NCI-H1417 (cell line): Measurements from ENCODE around the gene FTCDNL1.

Source experiments
- DNase-seq, 3 experiments: peaks; one replicate each; lab custom pipeline; 2025; lab: John Stamatoyannopoulos, UW

The FTCDNL1 gene

DNA sequence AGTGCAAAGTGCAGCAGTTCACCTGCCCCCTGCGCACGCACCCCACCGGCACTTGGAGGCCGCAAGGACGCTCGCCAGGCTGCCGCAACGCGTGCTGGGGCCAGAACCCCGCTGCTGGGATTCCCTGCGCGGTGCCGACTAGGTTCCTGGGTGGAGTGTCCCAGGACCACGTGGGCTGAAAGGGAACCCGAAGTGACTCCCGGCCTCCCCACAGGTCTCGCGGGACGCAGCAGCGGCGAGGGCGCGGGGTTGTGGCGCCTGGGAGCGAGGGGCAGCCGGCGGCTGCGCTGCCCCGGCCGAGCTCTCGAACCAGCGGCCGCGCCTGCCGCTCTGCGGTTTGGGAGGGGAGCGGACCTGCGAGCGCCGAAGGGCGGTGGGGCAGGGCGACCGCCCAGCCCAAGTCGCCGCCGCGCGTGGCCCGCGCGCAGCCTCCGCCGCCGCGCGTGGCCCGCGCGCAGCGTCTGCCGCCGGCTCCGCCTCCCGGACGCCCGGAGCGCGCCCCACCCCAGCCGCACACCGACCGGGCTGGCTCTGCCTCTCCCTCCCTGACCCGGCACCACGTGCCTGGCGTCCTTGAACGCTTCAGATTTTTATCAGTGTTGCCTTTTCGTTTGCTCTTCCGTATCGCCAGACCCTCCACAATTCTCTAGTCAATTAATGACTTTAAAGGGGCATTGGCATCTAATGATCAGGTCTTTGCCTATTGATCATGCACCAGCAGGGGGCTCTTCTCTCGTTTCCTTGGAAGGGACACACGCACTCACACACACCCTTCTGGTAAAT lies at the start of gene FTCDNL1:
Gene FTCDNL1 (minus strand): TSS at position 475 of the 783 bp plus-strand sequence. CDS start 2,230 bp downstream, outside the sequence.
- peak; percentile 64 to 82 (median 72) for DNase-seq

DNA sequence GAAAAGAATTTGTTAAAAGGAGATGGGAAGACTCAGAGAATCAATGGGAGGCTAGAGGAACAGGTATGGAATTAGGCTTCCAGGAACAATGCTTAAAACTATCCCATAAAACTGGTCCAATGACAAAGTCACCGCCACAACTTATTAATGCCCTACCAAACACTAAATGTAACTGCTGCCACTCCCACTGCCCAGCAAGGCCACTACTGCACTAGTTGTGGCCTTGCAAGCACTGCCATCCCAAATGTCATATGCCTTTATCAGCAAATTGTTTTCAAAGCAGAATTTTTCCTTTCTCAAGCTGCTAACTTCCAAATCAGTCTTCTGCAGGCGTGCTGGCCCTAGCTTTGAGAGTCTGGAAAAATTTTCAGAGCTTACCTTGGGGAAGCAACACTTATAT lies 45.6 kb upstream of the FTCDNL1 start:
- no peak for DNase-seq

GRCh38 chr2:199895406-199895805 lies 44.4 kb upstream of the FTCDNL1 start:
- peak in 1 of 3 experiments; percentile 19 for DNase-seq

GRCh38 chr2:199883474-199884212 lies 32.7 kb upstream of the FTCDNL1 start:
- DNase-seq: no peak

GRCh38 chr2:199882667-199883066 lies 31.7 kb upstream of the FTCDNL1 start:
- DNase-seq: no peak

GRCh38 chr2:199875400-199875799 lies 24.4 kb upstream of the FTCDNL1 start:
- no peak for DNase-seq

- DNase-seq: no peak
These were observed 23.2 kb upstream of the FTCDNL1 start for GRCh38 chr2:199874209-199874608.

GRCh38 chr2:199870581-199870980 lies 19.6 kb upstream of the FTCDNL1 start:
- no peak for DNase-seq

DNA sequence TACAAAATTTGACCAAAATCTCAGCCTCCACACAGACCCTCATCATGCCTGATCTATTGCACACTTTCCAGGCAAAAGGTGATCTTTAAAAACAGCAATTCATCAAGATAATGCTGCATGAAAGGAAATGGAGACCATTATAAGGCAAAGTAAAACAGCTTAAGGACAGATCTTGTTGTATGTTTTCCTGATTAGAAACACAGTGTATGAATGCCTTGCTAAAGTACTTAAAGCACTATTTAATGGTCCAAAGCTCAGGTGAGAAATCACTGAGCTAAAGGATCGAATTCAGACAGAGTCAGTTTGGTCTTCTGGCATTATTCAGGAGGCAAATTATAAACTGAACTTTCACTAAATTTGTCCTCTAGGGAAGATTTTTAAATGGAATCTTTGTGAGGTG lies 18.7 kb upstream of the FTCDNL1 start:
- no peak for DNase-seq

DNA sequence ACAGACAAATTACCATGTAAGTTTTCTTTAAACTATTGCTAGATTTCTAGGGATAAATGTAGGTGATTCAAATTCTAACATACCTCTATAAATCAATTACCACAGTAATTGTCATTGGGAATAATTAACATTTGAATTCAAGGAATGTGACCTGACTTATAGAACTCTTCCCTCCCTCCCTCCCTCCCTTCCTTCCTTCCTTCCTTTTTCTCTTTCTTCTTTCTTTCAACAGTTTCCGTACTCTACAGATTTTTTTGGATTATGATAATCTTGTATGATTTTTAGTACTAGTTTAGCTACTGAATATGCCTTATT lies 18.2 kb upstream of the FTCDNL1 start:
- no peak for DNase-seq

DNA sequence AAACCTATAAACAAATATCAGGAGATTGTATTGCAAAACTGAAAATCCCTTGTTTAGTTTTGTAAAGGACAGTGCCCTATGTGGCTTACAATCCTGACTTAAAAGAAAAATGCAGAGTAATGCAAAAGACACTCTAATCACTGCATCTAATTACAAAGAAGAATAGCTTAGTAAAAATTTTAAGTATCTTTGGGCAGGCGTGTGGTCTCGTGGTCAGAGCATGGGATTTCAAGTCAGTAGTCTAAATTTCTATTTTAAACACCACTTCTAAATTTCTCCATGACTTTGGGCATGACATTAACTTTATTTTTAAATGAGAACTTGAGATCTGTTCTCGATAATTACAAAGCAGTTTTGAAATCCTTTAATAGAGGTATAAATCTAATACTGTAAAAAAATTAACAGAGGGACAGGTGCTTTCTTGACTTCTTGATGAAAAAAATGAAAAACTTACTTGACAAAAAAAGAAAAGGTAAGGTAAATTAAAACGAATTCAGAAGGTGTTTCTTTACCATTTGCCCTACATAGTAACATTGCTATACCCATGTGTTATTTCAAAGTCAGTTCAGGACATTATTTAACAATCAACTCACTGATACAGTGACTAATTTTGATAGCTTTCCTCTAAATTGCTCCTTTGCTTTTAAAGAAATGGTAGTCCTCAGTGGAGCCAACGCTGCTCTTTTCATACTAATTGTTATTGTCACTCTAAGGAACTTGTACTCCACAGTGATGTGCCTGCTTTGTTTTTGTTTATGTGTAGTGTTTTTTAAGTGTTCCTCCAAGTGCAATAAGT lies 17.6 kb upstream of the FTCDNL1 start:
- no peak for DNase-seq

DNA sequence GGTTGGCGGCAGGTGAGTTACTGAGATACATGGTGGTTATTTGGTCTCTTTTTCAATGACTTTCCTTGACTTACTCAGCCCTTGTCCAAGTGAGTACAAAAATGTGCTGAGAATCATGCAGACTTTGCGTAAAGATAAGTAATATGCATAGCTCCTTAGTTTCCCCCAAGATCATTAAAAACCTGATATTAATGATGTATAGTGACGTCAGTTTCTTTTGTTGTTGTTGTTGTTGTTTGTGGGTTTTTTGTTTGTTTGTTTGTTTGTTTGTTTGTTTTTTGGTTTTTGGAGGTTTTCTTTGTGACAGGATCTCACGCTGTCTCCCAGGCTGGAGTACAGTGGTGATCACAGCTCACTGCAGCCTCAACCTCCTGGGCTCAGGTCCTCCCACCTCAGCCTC lies 14.9 kb upstream of the FTCDNL1 start:
- DNase-seq: peak in 1 of 3 experiments; percentile 5

- DNase-seq: no peak
These were observed 11.8 kb upstream of the FTCDNL1 start for GRCh38 chr2:199862788-199863187.

GRCh38 chr2:199861132-199861774 lies 10.3 kb upstream of the FTCDNL1 start:
- peak in 2 of 3 experiments; percentile 4 to 58 for DNase-seq

GRCh38 chr2:199855812-199856211 lies 4.8 kb upstream of the FTCDNL1 start:
- no peak for DNase-seq

GRCh38 chr2:199851883-199852282 lies 891 bp upstream of the FTCDNL1 start:
- DNase-seq: peak in 2 of 3 experiments; percentile 24 to 69

DNA sequence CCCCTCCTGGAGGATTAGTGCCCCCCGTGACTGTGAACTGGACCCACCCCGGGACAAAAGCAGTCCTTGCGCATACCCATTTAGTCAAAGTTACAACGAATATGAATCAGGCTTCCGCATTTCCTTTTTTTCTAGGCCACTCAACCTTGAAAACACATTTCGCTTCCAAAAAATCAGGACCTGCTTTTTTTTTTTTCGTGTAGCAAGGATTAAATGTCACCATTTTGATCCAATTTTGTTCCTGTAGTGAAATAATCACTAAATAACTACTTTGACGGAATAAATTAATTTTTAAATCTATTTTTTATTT lies 464 bp upstream of the FTCDNL1 start:
- no peak for DNase-seq

DNA sequence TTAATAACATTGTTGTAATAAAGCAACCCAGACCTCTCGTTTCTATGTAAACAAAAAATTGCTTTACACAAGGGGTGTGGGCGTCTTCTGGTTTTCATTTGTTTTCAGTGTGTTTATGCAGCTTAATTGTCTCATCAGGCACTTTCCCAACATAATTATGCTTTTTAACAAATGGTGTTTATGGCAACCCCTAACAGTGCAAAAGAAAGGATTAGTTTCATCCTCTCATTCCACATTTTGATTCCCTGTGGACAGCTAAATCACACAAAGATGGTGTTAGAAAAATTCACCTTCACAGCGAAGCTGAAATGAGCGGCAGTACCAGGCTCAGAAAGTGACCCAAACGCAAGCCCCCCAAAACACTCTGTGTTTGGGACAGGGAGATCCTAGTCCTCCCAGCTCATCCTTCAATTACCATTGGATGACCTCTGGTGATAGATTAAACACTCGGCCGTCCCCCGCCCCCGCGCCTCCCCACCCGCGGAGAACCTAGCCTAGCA lies 724 bp downstream of the FTCDNL1 start:
- peak in 2 of 3 experiments; percentile 41 to 66 for DNase-seq

- DNase-seq: peak in 1 of 3 experiments; percentile 40
These were observed 2.4 kb downstream of the FTCDNL1 start for GRCh38 chr2:199848389-199849130.

- DNase-seq: no peak
These were observed 3.7 kb downstream of the FTCDNL1 start for GRCh38 chr2:199847181-199847864.
